HCT116 (cell line): Measurements from ENCODE around the gene C3orf22. TPM values are rescaled to one million over a fixed set of nuclear protein-coding genes. Genes with fewer than 3 reads are reported as not detected.

Experiments used
- ATAC-seq: fragments of 200-7000 bp; cut with Tn5 transposase; 2 replicates; pipeline ENCODE4 v1.9.1; 2020; ENCODE audit warnings: mild to moderate bottlenecking, moderate library complexity
- BruUV-seq: library from RNA; stranded (reverse); fragments of 400-500 nt; replicated peaks from 2 replicates; lab custom pipeline; 2021; lab: Mats Ljungman, UMichigan
- CTCF ChIA-PET: fragments of 300-600 bp; sonication (Branson Sonifier 250); formaldehyde crosslinking; loops from one replicate; lab custom pipeline; 2021; ENCODE audit warnings: antibody characterized with exemption; lab: Charles Lee
- POLR2A ChIA-PET: fragments of 300-600, 350-600 bp; sonication (Branson Sonifier 250); formaldehyde crosslinking; loops from one replicate; lab custom pipeline; 2021; ENCODE audit warnings: antibody characterized with exemption; lab: Charles Lee
- RAD21 ChIA-PET, 2 experiments: fragments of 300-600 bp; sonication (Branson Sonifier 250); formaldehyde crosslinking; loops; one replicate each; lab custom pipeline; 2023; ENCODE audit warnings: low total read pairs in 2 of 2; ENCODE audit not compliant: uncharacterized antibody in 2 of 2, unreplicated experiment in 2 of 2, low non-redundant PET in 1 of 2; lab: Charles Lee
- DNase-seq: peaks from one replicate; pipeline ENCODE4 v3.0.0-alpha.2; 2010; ENCODE audit warnings: low read depth, low spot score
- H2AFZ ChIP-seq: fragments of 200-600 bp; shearing (Covaris generic), sonication (generic); 2 replicates; pipeline ENCODE4 v1.6.1; 2017; ENCODE audit warnings: low read depth, mixed run types, mixed read lengths, antibody characterized with exemption, low read length; ENCODE audit not compliant: poor library complexity, severe bottlenecking
- H3K27ac ChIP-seq: 2 replicates; pipeline ENCODE4 v1.5.1; 2012; ENCODE audit warnings: low read depth, low read length
- H3K27me3 ChIP-seq: fragments of 200-600 bp; sonication (generic); 2 replicates; pipeline ENCODE4 v1.6.1; 2016; ENCODE audit warnings: mixed run types, low read length, mixed read lengths; ENCODE audit not compliant: insufficient read depth
- H3K36me3 ChIP-seq, 2 experiments: fragments of 200-500 bp in 1 of 2; fragments of 200-600 bp in 1 of 2; sonication (Bioruptor generic) in 1 of 2; sonication (generic) in 1 of 2; 2 replicates each; pipeline versions ENCODE4 v1.5.1 to v1.6.1; 2014 to 2016; ENCODE audit warnings: low read length in 2 of 2, inconsistent platforms in 1 of 2, mixed read lengths in 1 of 2, mixed run types in 1 of 2; ENCODE audit not compliant: insufficient read depth in 2 of 2, control insufficient read depth in 1 of 2
- H3K4me1 ChIP-seq, 2 experiments: fragments of 200-600 bp in 1 of 2; sonication (generic) in 1 of 2; 2 replicates each; pipeline versions ENCODE4 v1.5.1 to v1.6.1; 2012 to 2017; ENCODE audit warnings: low read length in 2 of 2, inconsistent platforms in 1 of 2, mild to moderate bottlenecking in 1 of 2, mixed read lengths in 1 of 2, mixed run types in 1 of 2, moderate library complexity in 1 of 2; ENCODE audit not compliant: insufficient read depth in 2 of 2, control insufficient read depth in 1 of 2
- H3K4me2 ChIP-seq: fragments of 200-600 bp; sonication (generic); 2 replicates; pipeline ENCODE4 v1.6.1; 2017; ENCODE audit warnings: mixed run types, low read length, mixed read lengths
- H3K4me3 ChIP-seq, 2 experiments: fragments of 200-600 bp in 1 of 2; sonication (generic) in 1 of 2; replicated peaks in 1 of 2; 2 replicates each; pipeline ENCODE4 v1.5.1; 2011 to 2016; ENCODE audit warnings: low read length in 2 of 2, control low read depth in 1 of 2, low read depth in 1 of 2, mild to moderate bottlenecking in 1 of 2, mixed read lengths in 1 of 2, mixed run types in 1 of 2
- H3K79me2 ChIP-seq: fragments of 200-600 bp; sonication (generic); 2 replicates; pipeline ENCODE4 v1.6.1; 2017; ENCODE audit warnings: mild to moderate bottlenecking, mixed run types, low read length, moderate library complexity, mixed read lengths; ENCODE audit not compliant: insufficient read depth
- H3K9ac ChIP-seq: fragments of 200-600 bp; sonication (generic); 2 replicates; pipeline ENCODE4 v1.6.1; 2016; ENCODE audit warnings: low read length, mixed read lengths
- H3K9me2 ChIP-seq: fragments of 200-600 bp; sonication (generic), shearing (Covaris generic); 2 replicates; pipeline ENCODE4 v1.6.1; 2017; ENCODE audit warnings: mixed run types, mild to moderate bottlenecking, moderate library complexity; ENCODE audit not compliant: insufficient read depth
- H3K9me3 ChIP-seq, 2 experiments: fragments of 200-500 bp in 1 of 2; fragments of 200-600 bp in 1 of 2; sonication (Bioruptor generic) in 1 of 2; sonication (generic) in 1 of 2; 2 replicates each; pipeline ENCODE4 v1.6.1; 2014 to 2017; ENCODE audit warnings: low read length in 2 of 2, mixed read lengths in 2 of 2, inconsistent platforms in 1 of 2, low read depth in 1 of 2, mild to moderate bottlenecking in 1 of 2, mixed run types in 1 of 2, moderate library complexity in 1 of 2; ENCODE audit not compliant: control insufficient read depth in 1 of 2, insufficient read depth in 1 of 2
- H4K20me1 ChIP-seq: fragments of 200-600 bp; sonication (generic), shearing (Covaris generic); 2 replicates; pipeline ENCODE4 v1.6.1; 2017; ENCODE audit warnings: mixed run types, mild to moderate bottlenecking, moderate library complexity; ENCODE audit not compliant: insufficient read depth
- EZH2 ChIP-seq: fragments of 200-600 bp; sonication (generic); IDR thresholded peaks from 2 replicates; pipeline ENCODE4 v1.6.1; 2017; ENCODE audit warnings: antibody characterized with exemption, mixed run types
- EZH2phosphoT487 ChIP-seq: fragments of 200-600 bp; IDR thresholded peaks from 2 replicates; pipeline ENCODE4 v1.6.1; 2018; ENCODE audit warnings: antibody characterized with exemption, borderline replicate concordance
- SRF ChIP-seq: IDR thresholded peaks from 2 replicates; pipeline ENCODE4 v1.6.1; 2012; ENCODE audit warnings: low read depth
- TCF7L2 ChIP-seq: IDR thresholded peaks from 2 replicates; pipeline ENCODE4 v1.7.0; 2011; ENCODE audit warnings: borderline replicate concordance, inconsistent platforms; ENCODE audit not compliant: insufficient read depth, insufficient read length; ENCODE audit errors: extremely low read depth
- intact Hi-C: fragments of 100-400 bp; cut with micrococcal nuclease; formaldehyde crosslinking; loops from 2 replicates; pipeline ENCODE4 v1.10.0; 2022
- total RNA-seq: library from RNA; stranded (reverse); gene quantifications from one replicate; pipeline ENCODE4 v1.2.1, GENCODE V29; 2021; ENCODE audit not compliant: unreplicated experiment
- TF ChIP-seq, protein P1 (sequence below): IDR thresholded peaks from 2 replicates; pipeline ENCODE4 v1.6.1; 2012
- TF ChIP-seq, protein P2 (sequence below): IDR thresholded peaks from 2 replicates; pipeline ENCODE4 v1.6.1; 2012; ENCODE audit warnings: low read depth

The C3orf22 gene
- total RNA-seq, 1 experiment from 2014 or later, result not detected

DNA sequence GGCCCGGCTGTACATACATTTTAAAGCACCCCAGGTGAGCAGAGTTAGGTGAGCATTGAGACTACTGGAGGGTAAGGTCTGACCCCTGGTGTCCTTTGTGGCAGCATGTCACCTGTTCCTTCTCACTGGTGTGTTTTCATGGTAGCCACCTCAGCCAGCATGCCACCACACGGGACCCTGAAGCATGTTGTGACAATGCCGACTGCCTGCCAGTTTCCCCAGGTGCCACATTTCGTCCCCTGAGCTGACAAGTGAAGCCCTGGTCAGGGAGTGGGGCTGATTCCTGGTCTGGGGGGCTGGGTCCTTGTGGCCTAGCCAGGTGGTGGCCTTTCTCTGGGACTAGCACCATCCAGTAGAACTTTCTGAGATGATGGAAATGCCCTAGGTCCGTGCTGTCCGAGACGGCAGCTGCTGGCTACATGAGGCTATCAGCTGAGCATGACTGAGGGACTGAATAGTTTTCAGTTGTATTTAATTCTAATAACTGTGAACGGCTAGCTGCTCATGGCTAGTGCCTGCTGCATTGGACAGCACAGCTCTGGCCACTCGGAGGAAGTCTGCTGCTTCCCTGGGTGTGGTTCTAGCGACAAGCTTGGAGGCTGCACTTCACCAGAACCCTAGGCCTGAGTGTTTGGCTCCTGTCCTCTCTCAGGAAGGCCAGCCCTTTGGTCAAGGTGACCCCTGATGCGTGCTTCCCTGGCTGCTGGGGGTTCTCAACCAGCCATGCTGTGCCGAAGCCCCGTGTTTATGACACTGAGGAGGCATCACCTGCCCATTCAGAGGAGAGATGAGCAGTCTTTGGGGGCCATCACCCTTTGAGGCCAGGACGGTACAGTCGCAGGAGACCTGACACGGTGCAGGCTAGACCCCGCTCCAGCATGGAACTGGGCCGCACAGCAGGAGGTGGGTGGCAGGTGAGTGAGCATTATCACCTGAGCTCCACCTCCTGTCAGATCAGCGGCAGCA, 3.9 kb downstream of the C3orf22 start:
- Histone ChIP-seq H3K9me2 (no peaks in the 10 kb centered on the region), H3K4me2 (no peak overlapping the region), H3K27ac (no peak overlapping the region), H3K4me1 (no peaks in the 10 kb centered on the region), H4K20me1 (no peaks in the 10 kb centered on the region), H3K4me3 (no peak overlapping the region), H2AFZ (no peak overlapping the region), H3K9me3 (no peaks in the 10 kb centered on the region), H3K79me2 (no peaks in the 10 kb centered on the region), H3K9ac (no peak overlapping the region), H3K36me3 (no peaks in the 10 kb centered on the region), H3K27me3 (no peaks in the 10 kb centered on the region)
- CTCF ChIA-PET, result no interaction called here
- TF ChIP-seq, protein P1, sequence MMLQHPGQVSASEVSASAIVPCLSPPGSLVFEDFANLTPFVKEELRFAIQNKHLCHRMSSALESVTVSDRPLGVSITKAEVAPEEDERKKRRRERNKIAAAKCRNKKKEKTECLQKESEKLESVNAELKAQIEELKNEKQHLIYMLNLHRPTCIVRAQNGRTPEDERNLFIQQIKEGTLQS, result no peak
- TF ChIP-seq SRF, result no peak
- no peak for TF ChIP-seq EZH2
- TF ChIP-seq EZH2phosphoT487, result no peak
- no peak for TF ChIP-seq TCF7L2
- TF ChIP-seq, protein P2, sequence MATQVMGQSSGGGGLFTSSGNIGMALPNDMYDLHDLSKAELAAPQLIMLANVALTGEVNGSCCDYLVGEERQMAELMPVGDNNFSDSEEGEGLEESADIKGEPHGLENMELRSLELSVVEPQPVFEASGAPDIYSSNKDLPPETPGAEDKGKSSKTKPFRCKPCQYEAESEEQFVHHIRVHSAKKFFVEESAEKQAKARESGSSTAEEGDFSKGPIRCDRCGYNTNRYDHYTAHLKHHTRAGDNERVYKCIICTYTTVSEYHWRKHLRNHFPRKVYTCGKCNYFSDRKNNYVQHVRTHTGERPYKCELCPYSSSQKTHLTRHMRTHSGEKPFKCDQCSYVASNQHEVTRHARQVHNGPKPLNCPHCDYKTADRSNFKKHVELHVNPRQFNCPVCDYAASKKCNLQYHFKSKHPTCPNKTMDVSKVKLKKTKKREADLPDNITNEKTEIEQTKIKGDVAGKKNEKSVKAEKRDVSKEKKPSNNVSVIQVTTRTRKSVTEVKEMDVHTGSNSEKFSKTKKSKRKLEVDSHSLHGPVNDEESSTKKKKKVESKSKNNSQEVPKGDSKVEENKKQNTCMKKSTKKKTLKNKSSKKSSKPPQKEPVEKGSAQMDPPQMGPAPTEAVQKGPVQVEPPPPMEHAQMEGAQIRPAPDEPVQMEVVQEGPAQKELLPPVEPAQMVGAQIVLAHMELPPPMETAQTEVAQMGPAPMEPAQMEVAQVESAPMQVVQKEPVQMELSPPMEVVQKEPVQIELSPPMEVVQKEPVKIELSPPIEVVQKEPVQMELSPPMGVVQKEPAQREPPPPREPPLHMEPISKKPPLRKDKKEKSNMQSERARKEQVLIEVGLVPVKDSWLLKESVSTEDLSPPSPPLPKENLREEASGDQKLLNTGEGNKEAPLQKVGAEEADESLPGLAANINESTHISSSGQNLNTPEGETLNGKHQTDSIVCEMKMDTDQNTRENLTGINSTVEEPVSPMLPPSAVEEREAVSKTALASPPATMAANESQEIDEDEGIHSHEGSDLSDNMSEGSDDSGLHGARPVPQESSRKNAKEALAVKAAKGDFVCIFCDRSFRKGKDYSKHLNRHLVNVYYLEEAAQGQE, result no peak
- RAD21 ChIA-PET, result no interaction called here
- no peak for ATAC-seq
- no peak for DNase-seq
- POLR2A ChIA-PET, result no interaction called here
- BruUV-seq, result no TSS peak
- intact Hi-C loops, result no loop called here
